ENCODE data around the gene CAV2. TPM values are rescaled to one million over a fixed set of nuclear protein-coding genes. Genes with fewer than 3 reads are reported as not detected.

Gene CAV2
- total RNA-seq, 4 donors from 2014 or later: 142 to 188 (median 170) TPM

DNA sequence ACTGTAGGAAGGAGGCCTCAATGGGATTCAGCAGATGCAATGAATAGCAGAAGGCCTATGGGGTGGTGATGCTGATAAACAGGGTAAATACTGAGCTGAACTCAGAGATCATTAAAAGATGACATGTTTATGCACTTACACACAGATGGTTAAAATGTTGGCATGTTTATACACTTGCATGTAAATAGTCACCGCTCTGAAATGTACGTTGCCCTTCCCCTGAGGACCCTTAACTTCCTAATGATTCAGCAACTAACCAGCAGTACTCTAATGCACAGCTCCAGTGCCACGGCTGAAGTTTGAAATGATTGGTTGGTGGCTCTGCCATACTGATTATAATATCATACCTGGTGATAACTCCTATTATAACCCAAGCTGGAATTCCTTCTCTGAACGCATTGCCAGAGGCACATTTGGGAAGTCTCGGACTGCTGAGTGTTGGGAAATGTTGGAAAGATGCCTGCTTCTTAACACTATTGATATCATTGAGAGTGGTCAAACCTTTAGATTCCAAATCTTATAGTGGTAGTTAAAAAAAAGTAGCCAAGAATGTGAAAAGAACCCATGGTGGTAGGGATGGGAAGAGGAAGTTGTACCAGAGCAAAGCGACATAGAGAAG, 21.6 kb downstream of the CAV2 start:
- Histone ChIP-seq H3K36me3 (no peaks in the 10 kb centered on the region), H3K4me3 (no peak overlapping the region), H3K9me3 (no peaks in the 10 kb centered on the region), H3K4me1 (peaks cover 0 to 16% (median 0%) of the 10 kb centered on the region in 3 donors), H3K27me3 (no peaks in the 10 kb centered on the region), H3K27ac (no peak overlapping the region)
- TF ChIP-seq EP300 (IDR thresholded peaks at IDR 0.05): no peak
- no peak for TF ChIP-seq POLR2AphosphoS5 (IDR thresholded peaks at IDR 0.05)
- no peak for TF ChIP-seq POLR2A (IDR thresholded peaks at IDR 0.05)
- TF ChIP-seq, protein P1, sequence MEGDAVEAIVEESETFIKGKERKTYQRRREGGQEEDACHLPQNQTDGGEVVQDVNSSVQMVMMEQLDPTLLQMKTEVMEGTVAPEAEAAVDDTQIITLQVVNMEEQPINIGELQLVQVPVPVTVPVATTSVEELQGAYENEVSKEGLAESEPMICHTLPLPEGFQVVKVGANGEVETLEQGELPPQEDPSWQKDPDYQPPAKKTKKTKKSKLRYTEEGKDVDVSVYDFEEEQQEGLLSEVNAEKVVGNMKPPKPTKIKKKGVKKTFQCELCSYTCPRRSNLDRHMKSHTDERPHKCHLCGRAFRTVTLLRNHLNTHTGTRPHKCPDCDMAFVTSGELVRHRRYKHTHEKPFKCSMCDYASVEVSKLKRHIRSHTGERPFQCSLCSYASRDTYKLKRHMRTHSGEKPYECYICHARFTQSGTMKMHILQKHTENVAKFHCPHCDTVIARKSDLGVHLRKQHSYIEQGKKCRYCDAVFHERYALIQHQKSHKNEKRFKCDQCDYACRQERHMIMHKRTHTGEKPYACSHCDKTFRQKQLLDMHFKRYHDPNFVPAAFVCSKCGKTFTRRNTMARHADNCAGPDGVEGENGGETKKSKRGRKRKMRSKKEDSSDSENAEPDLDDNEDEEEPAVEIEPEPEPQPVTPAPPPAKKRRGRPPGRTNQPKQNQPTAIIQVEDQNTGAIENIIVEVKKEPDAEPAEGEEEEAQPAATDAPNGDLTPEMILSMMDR (IDR thresholded peaks at IDR 0.05): no peak
- no peak for ATAC-seq
- 83 to 100% methylated on average over 1 to 5 of the region's 6 CpGs for WGBS, 2 donors (ENCODE audit: low coverage in 1 of 2)

DNA sequence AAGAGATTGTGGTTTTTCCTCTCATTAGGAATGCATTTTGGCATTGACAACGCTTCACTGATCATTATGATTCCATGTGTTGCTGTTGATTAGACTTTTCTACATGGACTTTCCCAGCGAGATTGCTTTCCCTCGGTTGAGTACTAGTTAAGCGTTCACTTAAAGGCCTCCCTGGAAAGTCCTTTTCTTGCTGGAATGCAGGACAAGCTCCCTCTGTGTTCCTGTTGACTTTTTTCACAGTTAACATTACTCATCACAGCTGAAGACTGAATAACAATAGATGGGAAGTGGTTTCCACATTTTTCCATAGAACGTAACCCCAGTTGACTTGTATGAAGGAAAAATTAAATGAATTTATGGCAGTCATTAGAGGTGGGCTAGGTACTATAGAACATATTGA, 22.7 kb downstream of the CAV2 start:
- no peaks in the 10 kb centered on the region for H3K36me3 ChIP-seq
- H3K4me3 ChIP-seq: no peak overlapping the region
- TF ChIP-seq EP300 (IDR thresholded peaks at IDR 0.05) (no peak), POLR2A (IDR thresholded peaks at IDR 0.05) (no peak), POLR2AphosphoS5 (IDR thresholded peaks at IDR 0.05) (no peak)
- TF ChIP-seq, protein P1 (IDR thresholded peaks at IDR 0.05): no peak
- H3K27me3 ChIP-seq: no peaks in the 10 kb centered on the region
- no peaks in the 10 kb centered on the region for H3K9me3 ChIP-seq
- no peak for ATAC-seq
- WGBS, 2 donors (ENCODE audit: low coverage in 1 of 2): 49 to 69% methylated on average over 4 of the region's 5 CpGs
- H3K27ac ChIP-seq: peak overlapping the region in 3 of 4 donors; percentile 32 to 51 (median 35)
- peaks cover 0 to 16% (median 0%) of the 10 kb centered on the region in 3 donors for H3K4me1 ChIP-seq

DNA sequence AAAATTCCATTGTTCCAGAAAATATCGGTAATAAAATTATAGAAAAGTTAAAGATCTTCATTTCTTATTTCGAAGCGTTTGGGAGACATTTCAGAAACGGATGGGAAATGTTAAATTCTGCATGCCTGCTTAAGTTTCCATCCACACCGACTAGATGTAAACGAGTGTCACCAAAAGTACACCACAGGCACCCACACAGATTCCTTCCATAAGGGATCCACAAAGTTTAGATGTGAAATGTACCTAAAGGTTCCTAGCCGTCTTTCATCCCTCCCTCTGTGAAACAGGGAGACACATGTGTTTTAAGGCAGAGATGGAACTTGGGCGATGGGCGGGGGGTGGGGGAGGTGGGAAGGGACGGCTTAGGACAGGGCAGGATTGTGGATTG, 24.7 kb downstream of the CAV2 start:
- peak overlapping the region; percentile 68 to 75 for H3K4me3 ChIP-seq
- H3K9me3 ChIP-seq: no peaks in the 10 kb centered on the region
- H3K4me1 ChIP-seq: peaks cover 0 to 36% (median 0%) of the 10 kb centered on the region in 3 donors
- no peaks in the 10 kb centered on the region for H3K27me3 ChIP-seq
- WGBS, 2 donors (ENCODE audit: low coverage in 1 of 2): 5 to 11% methylated on average over 5 to 8 of the region's 10 CpGs
- H3K36me3 ChIP-seq: peaks cover 0 to 6% of the 10 kb centered on the region in 2 donors
- TF ChIP-seq, protein P1 (IDR thresholded peaks at IDR 0.05): no peak
- TF ChIP-seq POLR2AphosphoS5 (IDR thresholded peaks at IDR 0.05) (no peak), POLR2A (IDR thresholded peaks at IDR 0.05) (no peak), EP300 (IDR thresholded peaks at IDR 0.05) (no peak)
- H3K27ac ChIP-seq: peak overlapping the region; percentile 91 to 98 (median 95)
- no peak for ATAC-seq

DNA sequence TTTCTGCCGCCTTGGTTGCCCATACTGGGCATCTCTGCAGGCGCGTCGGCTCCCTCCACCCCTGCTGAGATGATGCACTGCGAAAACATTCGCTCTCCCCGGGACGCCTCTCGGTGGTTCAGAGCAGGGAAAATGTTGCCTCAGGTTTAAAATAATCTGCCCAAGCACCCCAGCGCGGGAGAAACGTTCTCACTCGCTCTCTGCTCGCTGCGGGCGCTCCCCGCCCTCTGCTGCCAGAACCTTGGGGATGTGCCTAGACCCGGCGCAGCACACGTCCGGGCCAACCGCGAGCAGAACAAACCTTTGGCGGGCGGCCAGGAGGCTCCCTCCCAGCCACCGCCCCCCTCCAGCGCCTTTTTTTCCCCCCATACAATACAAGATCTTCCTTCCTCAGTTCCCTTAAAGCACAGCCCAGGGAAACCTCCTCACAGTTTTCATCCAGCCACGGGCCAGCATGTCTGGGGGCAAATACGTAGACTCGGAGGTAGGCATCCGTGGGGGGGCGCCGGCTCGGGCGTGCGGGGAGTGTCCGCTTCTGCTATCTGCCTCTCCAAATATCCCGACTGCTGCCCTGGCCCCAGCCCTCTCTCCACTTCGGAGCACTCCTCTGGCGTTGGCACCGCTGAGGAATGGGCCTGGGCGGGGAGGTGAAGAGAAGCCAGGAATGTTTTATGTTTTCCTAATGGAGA, 25.2 kb downstream of the CAV2 start, which contains the start of gene CAV1:
CAV1 (plus strand) TSS at position 428 of the 689 bp plus-strand sequence; CDS start at position 455, 27 bp downstream.
- no peaks in the 10 kb centered on the region for H3K9me3 ChIP-seq
- H3K4me1 ChIP-seq: peaks cover 0 to 41% (median 0%) of the 10 kb centered on the region in 3 donors
- no peaks in the 10 kb centered on the region for H3K27me3 ChIP-seq
- peaks cover 0 to 9% of the 10 kb centered on the region in 2 donors for H3K36me3 ChIP-seq
- no peak for TF ChIP-seq EP300 (IDR thresholded peaks at IDR 0.05)
- TF ChIP-seq, protein P1 (IDR thresholded peaks at IDR 0.05): peak in 3 of 4 experiments; percentile 56 to 61 (median 56)
- TF ChIP-seq POLR2A (IDR thresholded peaks at IDR 0.05): peak; percentile 59 to 72
- TF ChIP-seq POLR2AphosphoS5 (IDR thresholded peaks at IDR 0.05): peak; percentile 95
- ATAC-seq: peak; percentile 87
- WGBS, 2 donors (ENCODE audit: low coverage in 1 of 2): 0% methylated on average over 24 of the region's 42 CpGs; no CpG with 5 or more reads in 1 of the 2 donors
- H3K4me3 ChIP-seq: peak within 1 kb of the TSS; percentile 68 to 75
- peak within 1 kb of the TSS; percentile 91 to 98 (median 95) for H3K27ac ChIP-seq

Measured in gastroesophageal sphincter (tissue), 4 donors.